PC-9 (cell line): Measurements from ENCODE around the gene OPN4. TPM values are rescaled to one million over a fixed set of nuclear protein-coding genes. Genes with fewer than 3 reads are reported as not detected.

Experiments
- BruUV-seq: library from RNA; stranded (reverse); fragments of 400-500 nt; replicated peaks from 2 replicates; lab custom pipeline; 2021; lab: Mats Ljungman, UMichigan
- CTCF ChIA-PET: fragments of 300-600 bp; sonication (Branson Sonifier 250); formaldehyde crosslinking; loops from one replicate; lab custom pipeline; 2022; ENCODE audit warnings: antibody characterized with exemption; lab: Charles Lee
- POLR2A ChIA-PET: fragments of 300-600 bp; sonication (Branson Sonifier 250); formaldehyde crosslinking; loops from one replicate; lab custom pipeline; 2022; ENCODE audit warnings: antibody characterized with exemption; ENCODE audit not compliant: unreplicated experiment; lab: Charles Lee
- DNase-seq, 2 experiments: peaks; one replicate each; pipeline versions ENCODE4 v3.0.0 to v3.0.0-alpha.2; 2015 to 2022; ENCODE audit warnings: mixed read lengths in 1 of 2
- H2AFZ ChIP-seq: fragments of 200-600 bp; sonication (generic); 2 replicates; pipeline ENCODE4 v1.8.1; 2017; ENCODE audit warnings: antibody characterized with exemption
- H3F3A ChIP-seq: fragments of 200-600 bp; sonication (generic); 2 replicates; pipeline ENCODE4 v1.8.1; 2017; ENCODE audit warnings: antibody characterized with exemption, mild to moderate bottlenecking, low read depth; ENCODE audit not compliant: insufficient read depth
- H3K27ac ChIP-seq: fragments of 200-600 bp; sonication (generic); 2 replicates; pipeline ENCODE4 v1.6.1; 2016; ENCODE audit warnings: mixed run types
- H3K27me3 ChIP-seq: fragments of 200-600 bp; sonication (generic); 2 replicates; pipeline ENCODE4 v1.6.1; 2016; ENCODE audit warnings: low read depth, mixed run types; ENCODE audit not compliant: insufficient read depth
- H3K36me3 ChIP-seq: fragments of 200-600 bp; sonication (generic); 2 replicates; pipeline ENCODE4 v1.6.1; 2016; ENCODE audit warnings: low read depth, mixed run types
- H3K4me1 ChIP-seq: fragments of 200-600 bp; sonication (generic); replicated peaks from 2 replicates; pipeline ENCODE4 v1.6.1; 2016; ENCODE audit warnings: mixed run types; ENCODE audit not compliant: insufficient read depth
- H3K4me2 ChIP-seq: fragments of 200-600 bp; sonication (generic); 2 replicates; pipeline ENCODE4 v1.6.1; 2017; ENCODE audit warnings: mixed run types
- H3K4me3 ChIP-seq: fragments of 200-600 bp; sonication (generic); 2 replicates; pipeline ENCODE4 v1.6.1; 2016; ENCODE audit warnings: mixed run types
- H3K79me2 ChIP-seq: fragments of 200-600 bp; sonication (generic); 2 replicates; pipeline ENCODE4 v1.6.1; 2017; ENCODE audit warnings: low read depth, mixed run types
- H3K9me2 ChIP-seq: fragments of 200-600 bp; sonication (generic); 2 replicates; pipeline ENCODE4 v1.8.1; 2017; ENCODE audit warnings: mild to moderate bottlenecking; ENCODE audit not compliant: insufficient read depth
- H3K9me3 ChIP-seq: fragments of 200-600 bp; sonication (generic); 2 replicates; pipeline ENCODE4 v1.8.1; 2016; ENCODE audit warnings: low read depth; ENCODE audit not compliant: insufficient read depth
- H4K20me1 ChIP-seq: fragments of 200-600 bp; sonication (generic); 2 replicates; pipeline ENCODE4 v1.8.1; 2017; ENCODE audit not compliant: insufficient read depth
- CTCF ChIP-seq: fragments of 200-600 bp; sonication (generic); conservative IDR thresholded peaks from 2 replicates; pipeline ENCODE4 v1.6.1; 2017; ENCODE audit warnings: mixed run types, antibody characterized with exemption, mild to moderate bottlenecking, moderate library complexity
- EZH2 ChIP-seq: fragments of 200-600 bp; sonication (generic); IDR thresholded peaks from 2 replicates; pipeline ENCODE4 v1.8.0; 2017; ENCODE audit warnings: antibody characterized with exemption, low read depth
- intact Hi-C: fragments of 100-400 bp; cut with micrococcal nuclease; formaldehyde crosslinking; loops from one replicate; pipeline ENCODE4 v1.10.0; 2022; ENCODE audit not compliant: unreplicated experiment
- total RNA-seq: library from RNA; stranded (reverse); gene quantifications from 2 replicates; pipeline ENCODE4 v1.2.3, GENCODE V29; 2021

The OPN4 gene
- total RNA-seq, 1 experiment from 2014 or later = 0.15 TPM

GRCh38 chr10:86692023-86692514 is 37.7 kb downstream of the OPN4 start:
- no peaks in the 10 kb centered on the region for H3K4me1 ChIP-seq
- TF ChIP-seq CTCF (no peak), EZH2 (no peak)
- no peak overlapping the region for H3K4me2 ChIP-seq
- H3K27me3 ChIP-seq = no peaks in the 10 kb centered on the region
- POLR2A ChIA-PET = no interaction called here
- BruUV-seq = no TSS peak
- intact Hi-C loops = no loop called here
- no peak overlapping the region for H3K27ac ChIP-seq
- DNase-seq = no peak
- H3K79me2 ChIP-seq = no peaks in the 10 kb centered on the region
- no peak overlapping the region for H3K4me3 ChIP-seq
- H4K20me1 ChIP-seq = no peaks in the 10 kb centered on the region
- CTCF ChIA-PET = no interaction called here
- H3K36me3 ChIP-seq = no peaks in the 10 kb centered on the region
- H3F3A ChIP-seq = no peaks in the 10 kb centered on the region
- no peak overlapping the region for H2AFZ ChIP-seq
- no peaks in the 10 kb centered on the region for H3K9me3 ChIP-seq
- no peaks in the 10 kb centered on the region for H3K9me2 ChIP-seq

- H3K9me3 ChIP-seq = no peaks in the 10 kb centered on the region
- ChIA-PET CTCF (interaction anchor here (0.7 kb wide), 1 partner anchor 8 kb away, joined by 4 read pairs; no protein-coding TSS in a partner anchor), POLR2A (no interaction called here)
- no peaks in the 10 kb centered on the region for H3K27me3 ChIP-seq
- no peak for DNase-seq
- intact Hi-C loops = no loop called here
- no peak overlapping the region for H3K4me3 ChIP-seq
- no peak overlapping the region for H2AFZ ChIP-seq
- H3K27ac ChIP-seq = no peak overlapping the region
- no TSS peak for BruUV-seq
- H3K36me3 ChIP-seq = no peaks in the 10 kb centered on the region
- no peaks in the 10 kb centered on the region for H3K79me2 ChIP-seq
- TF ChIP-seq CTCF (no peak), EZH2 (no peak)
- no peaks in the 10 kb centered on the region for H4K20me1 ChIP-seq
- H3F3A ChIP-seq = no peaks in the 10 kb centered on the region
- no peak overlapping the region for H3K4me2 ChIP-seq
- H3K4me1 ChIP-seq = no peaks in the 10 kb centered on the region
- H3K9me2 ChIP-seq = no peaks in the 10 kb centered on the region
Observed at GRCh38 chr10:86692664-86693063, 38.3 kb downstream of the OPN4 start.

- no peak for DNase-seq
- H3K27ac ChIP-seq = no peak overlapping the region
- H3K9me2 ChIP-seq = no peaks in the 10 kb centered on the region
- H4K20me1 ChIP-seq = no peaks in the 10 kb centered on the region
- no peaks in the 10 kb centered on the region for H3K9me3 ChIP-seq
- H3F3A ChIP-seq = no peaks in the 10 kb centered on the region
- ChIA-PET POLR2A (no interaction called here), CTCF (interaction anchor here (0.7 kb wide), 1 partner anchor 9 kb away, joined by 4 read pairs; no protein-coding TSS in a partner anchor)
- H3K27me3 ChIP-seq = no peaks in the 10 kb centered on the region
- H3K4me1 ChIP-seq = no peaks in the 10 kb centered on the region
- intact Hi-C loops = no loop called here
- no peaks in the 10 kb centered on the region for H3K79me2 ChIP-seq
- no peak overlapping the region for H3K4me3 ChIP-seq
- BruUV-seq = no TSS peak
- TF ChIP-seq EZH2 (no peak), CTCF (no peak)
- H3K36me3 ChIP-seq = no peaks in the 10 kb centered on the region
- H2AFZ ChIP-seq = no peak overlapping the region
- no peak overlapping the region for H3K4me2 ChIP-seq
Observed at GRCh38 chr10:86693275-86693674, 38.9 kb downstream of the OPN4 start.
